ENCODE measurements around the gene CDH13.

The CDH13 gene

DNA sequence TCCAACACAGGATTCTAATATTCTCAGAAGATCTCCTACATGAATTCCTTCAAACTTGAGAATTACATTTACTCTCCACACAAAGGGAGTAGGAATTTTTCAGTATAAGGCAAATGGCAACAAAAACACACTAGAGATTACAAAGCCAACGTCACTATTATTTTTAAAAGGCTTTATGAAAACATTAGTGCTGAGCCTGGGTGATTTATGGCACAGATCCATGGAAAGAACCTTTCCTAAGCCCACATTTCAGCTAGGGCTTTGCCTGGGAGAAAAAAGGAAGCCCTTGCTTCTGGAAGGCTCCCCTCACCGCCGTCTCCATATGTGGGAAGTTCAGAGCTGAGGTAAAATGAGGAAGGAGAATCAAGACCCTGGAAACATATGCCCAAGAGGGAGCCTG is 681.6 kb downstream of the CDH13 start:
- intact Hi-C loops (cut with DNase I; ENCODE audit: low total_unique reads): loop anchor here (5.0 kb wide), 1 partner anchor 39 kb away; no protein-coding TSS in a partner anchor
- TF ChIP-seq, protein P1, sequence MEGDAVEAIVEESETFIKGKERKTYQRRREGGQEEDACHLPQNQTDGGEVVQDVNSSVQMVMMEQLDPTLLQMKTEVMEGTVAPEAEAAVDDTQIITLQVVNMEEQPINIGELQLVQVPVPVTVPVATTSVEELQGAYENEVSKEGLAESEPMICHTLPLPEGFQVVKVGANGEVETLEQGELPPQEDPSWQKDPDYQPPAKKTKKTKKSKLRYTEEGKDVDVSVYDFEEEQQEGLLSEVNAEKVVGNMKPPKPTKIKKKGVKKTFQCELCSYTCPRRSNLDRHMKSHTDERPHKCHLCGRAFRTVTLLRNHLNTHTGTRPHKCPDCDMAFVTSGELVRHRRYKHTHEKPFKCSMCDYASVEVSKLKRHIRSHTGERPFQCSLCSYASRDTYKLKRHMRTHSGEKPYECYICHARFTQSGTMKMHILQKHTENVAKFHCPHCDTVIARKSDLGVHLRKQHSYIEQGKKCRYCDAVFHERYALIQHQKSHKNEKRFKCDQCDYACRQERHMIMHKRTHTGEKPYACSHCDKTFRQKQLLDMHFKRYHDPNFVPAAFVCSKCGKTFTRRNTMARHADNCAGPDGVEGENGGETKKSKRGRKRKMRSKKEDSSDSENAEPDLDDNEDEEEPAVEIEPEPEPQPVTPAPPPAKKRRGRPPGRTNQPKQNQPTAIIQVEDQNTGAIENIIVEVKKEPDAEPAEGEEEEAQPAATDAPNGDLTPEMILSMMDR (IDR thresholded peaks at IDR 0.05): no peak
- peaks cover 0 to 43% (median 14%) of the 10 kb centered on the region in 4 donors for H3K4me1 ChIP-seq
- no peak for DNase-seq
- peak overlapping the region in 1 of 2 donors; percentile 17 for H3K4me3 ChIP-seq
- H3K27me3 ChIP-seq: no peaks in the 10 kb centered on the region
- H3K36me3 ChIP-seq: no peaks in the 10 kb centered on the region
- peak overlapping the region in 1 of 2 donors; percentile 30 for H3K27ac ChIP-seq
- no peaks in the 10 kb centered on the region for H3K9me3 ChIP-seq

DNA sequence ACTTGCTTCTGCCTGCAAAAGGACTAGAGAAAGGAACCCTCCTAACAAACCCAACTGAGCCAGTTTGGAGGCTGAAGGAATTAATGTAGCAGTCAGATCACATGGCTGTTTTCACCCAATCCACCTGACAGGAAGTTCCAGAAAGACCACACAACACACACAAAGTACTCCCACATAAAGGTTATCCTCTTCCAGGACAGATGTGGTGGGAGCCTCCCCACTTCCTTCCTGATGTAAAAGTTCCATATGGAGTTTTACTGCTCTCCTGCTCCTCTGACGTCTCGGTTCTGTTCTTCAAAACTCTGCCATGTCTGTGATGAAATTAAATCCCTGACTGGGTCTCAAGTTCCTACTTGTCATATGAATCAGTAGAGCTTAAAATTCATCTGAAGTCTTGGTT is 684.0 kb downstream of the CDH13 start:
- Histone ChIP-seq H3K36me3 (no peaks in the 10 kb centered on the region), H3K27me3 (no peaks in the 10 kb centered on the region), H3K4me3 (no peak overlapping the region), H3K4me1 (peaks cover 0 to 43% (median 14%) of the 10 kb centered on the region in 4 donors), H3K27ac (no peak overlapping the region), H3K9me3 (no peaks in the 10 kb centered on the region)
- TF ChIP-seq, protein P1 (IDR thresholded peaks at IDR 0.05): no peak
- no peak for DNase-seq
- intact Hi-C loops (cut with DNase I; ENCODE audit: low total_unique reads): no loop called here

DNA sequence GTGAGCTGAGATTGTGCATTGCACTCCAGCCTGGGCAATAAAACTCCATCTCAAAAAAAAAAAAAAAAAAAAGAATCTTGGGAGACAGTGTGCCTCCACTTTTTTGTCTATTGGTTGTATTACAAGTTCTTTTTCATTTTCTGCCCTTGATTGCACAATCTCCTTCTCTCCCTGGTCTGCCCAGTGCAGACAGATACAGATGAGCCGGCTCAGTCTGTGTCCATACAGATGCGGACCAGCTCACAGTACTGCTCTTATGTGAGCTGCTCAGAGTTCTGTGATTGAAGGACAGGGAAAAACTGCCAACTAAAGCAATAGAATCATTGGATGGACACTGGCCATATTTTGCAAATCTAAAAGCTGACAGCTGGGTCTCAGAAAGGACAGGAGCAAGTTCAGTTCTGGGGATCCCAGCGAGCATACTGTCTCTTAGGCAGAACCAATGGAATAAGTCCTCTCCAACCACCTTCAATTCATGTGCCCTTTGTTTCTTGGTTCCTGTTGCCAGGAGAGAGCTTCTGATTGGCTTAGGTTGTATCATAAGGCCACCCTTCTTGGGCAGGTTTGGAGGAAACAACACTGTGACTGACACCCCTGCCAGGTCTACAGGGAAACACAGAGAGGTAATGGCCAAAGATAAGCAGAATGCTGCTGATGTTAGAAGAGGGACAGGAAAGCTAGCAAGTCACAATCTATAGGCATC is 685.4 kb downstream of the CDH13 start:
- Histone ChIP-seq H3K9me3 (no peaks in the 10 kb centered on the region), H3K36me3 (no peaks in the 10 kb centered on the region), H3K4me1 (peaks cover 0 to 35% (median 13%) of the 10 kb centered on the region in 4 donors), H3K4me3 (no peak overlapping the region), H3K27ac (no peak overlapping the region), H3K27me3 (no peaks in the 10 kb centered on the region)
- TF ChIP-seq, protein P1 (IDR thresholded peaks at IDR 0.05): no peak
- DNase-seq: no peak
- intact Hi-C loops (cut with DNase I; ENCODE audit: low total_unique reads): no loop called here

DNA sequence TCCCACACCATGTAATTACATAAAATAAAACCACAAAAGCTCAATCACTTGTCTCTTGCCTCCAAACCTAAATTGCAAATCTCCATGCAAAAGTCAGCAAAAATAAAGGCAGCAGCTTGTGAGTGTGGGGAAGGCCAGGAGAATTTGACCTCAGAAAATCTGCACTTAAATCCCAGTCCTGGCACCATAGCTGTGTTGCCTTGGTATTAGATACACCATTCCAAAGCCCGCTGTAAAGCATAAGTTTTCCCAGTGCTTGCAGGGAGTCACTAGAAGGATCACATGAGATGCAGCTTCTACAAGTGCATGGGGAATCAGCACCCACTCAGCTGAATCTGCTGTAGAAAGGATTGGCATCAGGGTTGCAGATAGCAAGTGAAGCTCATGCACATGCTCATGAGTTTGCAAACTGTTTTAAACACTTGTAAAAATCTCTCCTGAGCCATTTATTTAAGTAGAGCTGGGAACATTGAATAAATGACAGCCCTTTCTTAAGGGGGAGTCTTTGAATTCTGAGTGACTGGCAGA is 686.0 kb downstream of the CDH13 start:
- DNase-seq: no peak
- Histone ChIP-seq H3K4me1 (peaks cover 0 to 29% (median 8%) of the 10 kb centered on the region in 4 donors), H3K9me3 (no peaks in the 10 kb centered on the region), H3K4me3 (no peak overlapping the region), H3K36me3 (no peaks in the 10 kb centered on the region), H3K27me3 (no peaks in the 10 kb centered on the region), H3K27ac (no peak overlapping the region)
- TF ChIP-seq, protein P1 (IDR thresholded peaks at IDR 0.05): no peak
- intact Hi-C loops (cut with DNase I; ENCODE audit: low total_unique reads): no loop called here

DNA sequence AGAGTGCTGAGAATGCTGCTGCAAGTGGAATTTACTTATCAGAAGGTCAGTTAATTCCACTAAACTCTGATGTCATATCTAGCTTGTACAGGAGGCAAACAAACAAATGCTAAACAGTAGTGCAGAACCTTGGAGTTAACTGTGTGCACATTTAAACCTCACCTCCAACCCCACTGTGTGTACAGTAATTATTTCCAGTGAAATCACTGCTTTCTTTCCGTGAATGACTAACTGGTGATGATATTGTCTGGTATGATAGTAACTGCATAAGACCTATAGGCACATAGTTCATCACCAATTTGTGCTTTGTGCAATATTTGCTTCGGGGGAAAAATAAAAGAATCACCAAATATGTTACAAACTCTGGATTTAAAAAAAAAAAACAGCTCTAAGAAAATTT is 688.5 kb downstream of the CDH13 start:
- intact Hi-C loops (cut with DNase I; ENCODE audit: low total_unique reads): no loop called here
- no peaks in the 10 kb centered on the region for H3K36me3 ChIP-seq
- TF ChIP-seq, protein P1 (IDR thresholded peaks at IDR 0.05): no peak
- no peaks in the 10 kb centered on the region for H3K9me3 ChIP-seq
- H3K27ac ChIP-seq: no peak overlapping the region
- peaks cover 0 to 10% (median 4%) of the 10 kb centered on the region in 4 donors for H3K4me1 ChIP-seq
- H3K27me3 ChIP-seq: no peaks in the 10 kb centered on the region
- no peak overlapping the region for H3K4me3 ChIP-seq
- DNase-seq: no peak

Data from tibial artery (tissue), 4 donors.